Stimulated activated CD8-positive, alpha-beta memory T cell treated with anti-CD3 and anti-CD28 coated beads, Interleukin-12 subunit alpha, Interleukin-12 subunit beta, amount 100 ng/mL, for 24 hours (primary cell): Measurements from ENCODE around the gene SIRT2.
"Not testable (repeated sequence)": the region's sequence is repeated elsewhere in the genome, so short reads cannot be mapped to it uniquely, and the experiment has no call there.

Experiments used
- DNase-seq: peaks from one replicate; pipeline ENCODE4 v3.0.0-alpha.2; 2020; ENCODE audit errors: extremely low read depth

The SIRT2 gene

DNA sequence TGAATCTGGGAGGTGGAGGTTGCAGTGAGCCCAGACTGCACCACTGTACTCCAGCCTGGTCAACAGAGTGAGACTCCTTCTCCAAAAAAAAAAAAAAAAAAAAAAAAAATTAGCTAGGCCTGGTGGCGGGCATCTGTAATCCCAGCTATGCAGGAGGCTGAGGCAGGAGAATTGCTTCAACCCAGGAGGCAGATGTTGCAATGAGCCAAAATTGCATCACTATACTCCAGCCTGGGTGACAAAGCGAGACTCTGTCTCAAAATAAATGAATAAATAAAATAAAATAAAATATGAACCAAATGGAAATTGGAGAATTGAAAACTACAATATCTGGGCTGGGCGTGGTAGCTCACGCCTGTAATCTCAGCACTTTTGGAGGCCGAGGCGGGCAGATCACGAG is 70.2 kb downstream of the SIRT2 start:
- not testable (repeated sequence) for DNase-seq
